Liver (tissue), 3 donors: ENCODE results near the gene HYAL1.
A peak's percentile ranks its signal among the peaks of the same experiment; 100 is the strongest.

Experiments
- CTCF ChIP-seq: fragments of 150-350 bp; IDR thresholded peaks from 2 replicates; pipeline ENCODE4 v1.5.1; 2017; ENCODE audit warnings: improper control_type of control experiment, low read depth, low read length; ENCODE audit not compliant: missing input control
- EGR1 ChIP-seq, 2 donors: IDR thresholded peaks; 2 replicates each; pipeline ENCODE4 v1.6.1; 2016 to 2018; ENCODE audit warnings: antibody characterized with exemption in 2 of 2, low read depth in 2 of 2
- FOXA1 ChIP-seq: IDR thresholded peaks from 2 replicates; pipeline ENCODE4 v1.6.1; 2016; ENCODE audit warnings: antibody characterized with exemption
- JUND ChIP-seq, 2 donors: IDR thresholded peaks; 2 replicates each; pipeline ENCODE4 v1.6.1; 2016; ENCODE audit warnings: antibody characterized with exemption in 2 of 2
- REST ChIP-seq: IDR thresholded peaks from 2 replicates; pipeline ENCODE4 v1.6.1; 2016; ENCODE audit warnings: antibody characterized with exemption, mild to moderate bottlenecking
- RXRA ChIP-seq, 2 donors: IDR thresholded peaks; 2 replicates each; pipeline ENCODE4 v1.6.1; 2017 to 2018; ENCODE audit warnings: antibody characterized with exemption in 2 of 2, mild to moderate bottlenecking in 1 of 2
- SP1 ChIP-seq: IDR thresholded peaks from 2 replicates; pipeline ENCODE4 v1.6.1; 2018; ENCODE audit warnings: antibody characterized with exemption, mild to moderate bottlenecking
- TAF1 ChIP-seq: conservative IDR thresholded peaks from 2 replicates; pipeline ENCODE4 v1.6.1; 2016; ENCODE audit warnings: antibody characterized with exemption, mild to moderate bottlenecking
- YY1 ChIP-seq: IDR thresholded peaks from 2 replicates; pipeline ENCODE4 v1.6.1; 2016; ENCODE audit warnings: antibody characterized with exemption, mild to moderate bottlenecking
- donor health status: healthy.
- donor health status: healthy.

DNA sequence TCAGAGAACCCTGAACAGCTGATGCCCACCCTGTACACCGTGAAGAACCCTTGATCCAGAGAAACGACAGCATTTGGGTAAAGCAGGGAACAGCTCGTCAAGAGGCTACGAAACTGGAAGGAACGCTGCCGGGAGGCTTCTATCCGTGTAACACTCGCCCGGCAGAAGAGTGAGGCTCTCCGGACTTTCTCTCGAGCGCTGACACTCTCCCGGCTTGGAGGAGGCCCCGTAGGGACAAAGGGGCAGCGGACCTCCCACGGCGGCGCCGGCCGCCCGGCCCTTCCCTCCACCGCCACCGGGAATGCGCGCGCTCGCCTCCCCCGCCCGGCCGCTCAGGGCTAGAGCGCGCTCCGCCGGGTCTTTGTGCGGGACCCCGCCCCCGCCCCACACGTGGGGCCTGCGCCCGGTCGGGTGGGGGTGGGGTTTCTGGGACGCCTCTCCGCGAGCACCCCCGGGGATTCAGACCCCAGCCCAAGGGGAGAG is 17.5 kb upstream of the HYAL1 start:
- peak; percentile 19 for TF ChIP-seq CTCF
- TF ChIP-seq JUND (IDR thresholded peaks at IDR 0.05), result no peak
- TF ChIP-seq REST, result no peak
- no peak for TF ChIP-seq TAF1
- TF ChIP-seq RXRA (IDR thresholded peaks at IDR 0.05), result no peak
- TF ChIP-seq FOXA1, result no peak
- no peak for TF ChIP-seq EGR1 (IDR thresholded peaks at IDR 0.05; ENCODE audit: low read depth in 2 of 2)
- no peak for TF ChIP-seq SP1
- TF ChIP-seq YY1, result no peak
